GM04503 (cell line): ENCODE data around the gene SCFD2.

ENCODE experiments used
- DNase-seq: peaks from one replicate; pipeline ENCODE4 v3.0.0-alpha.2; 2012; ENCODE audit warnings: low read depth

The SCFD2 gene

GRCh38 chr4:52984462-52984881, 381.4 kb downstream of the SCFD2 start:
- DNase-seq = no peak

GRCh38 chr4:52983563-52984303, 382.1 kb downstream of the SCFD2 start:
- DNase-seq = no peak

DNA sequence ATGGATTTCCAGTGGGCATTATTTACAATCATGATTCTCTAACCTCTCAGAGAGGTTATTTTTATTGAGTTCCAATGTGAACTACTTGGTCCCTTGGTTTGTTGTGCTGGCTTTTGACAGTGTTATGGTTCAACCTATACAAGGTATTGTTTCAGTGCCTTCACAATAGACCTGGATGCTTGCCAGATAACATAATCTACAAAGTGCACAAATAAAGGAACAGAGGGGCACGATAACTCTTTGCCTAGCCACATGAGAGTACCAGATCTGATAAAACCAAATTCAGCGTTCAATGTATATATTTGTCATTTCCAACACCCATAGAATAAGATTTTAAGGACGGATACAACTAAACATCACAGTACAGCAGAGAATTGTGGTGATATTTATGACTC, 382.9 kb downstream of the SCFD2 start:
- DNase-seq = no peak

DNA sequence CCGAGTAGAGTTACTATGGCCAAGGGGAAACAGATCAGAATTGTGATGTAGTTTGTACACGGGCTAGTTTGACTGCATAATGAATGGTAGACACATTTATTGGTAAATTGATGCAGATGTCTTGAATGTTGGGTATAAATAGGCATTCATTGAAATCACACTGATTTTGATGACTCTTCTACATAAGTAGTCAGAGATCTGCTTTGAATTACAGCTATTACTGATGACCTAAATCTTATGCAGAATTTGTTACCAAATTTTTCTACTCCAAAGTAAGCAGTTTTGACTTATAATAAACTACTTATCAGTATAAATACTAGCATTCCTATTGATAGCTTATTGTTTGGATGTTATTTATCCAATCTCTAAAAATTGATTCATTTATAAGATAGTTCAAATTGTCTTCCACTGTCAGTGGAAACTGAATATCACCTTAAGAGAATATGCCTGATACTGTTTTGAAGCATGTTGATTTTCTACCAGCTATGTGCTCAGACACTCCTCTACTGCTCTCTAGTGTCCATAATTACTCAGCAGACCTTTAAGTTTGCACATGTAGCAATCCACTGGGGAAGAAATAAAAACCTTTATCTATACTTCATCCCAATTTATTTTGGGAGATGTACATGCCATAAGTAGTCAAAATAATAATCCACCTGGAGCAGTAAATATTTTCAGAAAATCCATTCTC, 383.5 kb downstream of the SCFD2 start:
- no peak for DNase-seq

- no peak for DNase-seq
Measured at GRCh38 chr4:52979821-52980590, 385.9 kb downstream of the SCFD2 start.

DNA sequence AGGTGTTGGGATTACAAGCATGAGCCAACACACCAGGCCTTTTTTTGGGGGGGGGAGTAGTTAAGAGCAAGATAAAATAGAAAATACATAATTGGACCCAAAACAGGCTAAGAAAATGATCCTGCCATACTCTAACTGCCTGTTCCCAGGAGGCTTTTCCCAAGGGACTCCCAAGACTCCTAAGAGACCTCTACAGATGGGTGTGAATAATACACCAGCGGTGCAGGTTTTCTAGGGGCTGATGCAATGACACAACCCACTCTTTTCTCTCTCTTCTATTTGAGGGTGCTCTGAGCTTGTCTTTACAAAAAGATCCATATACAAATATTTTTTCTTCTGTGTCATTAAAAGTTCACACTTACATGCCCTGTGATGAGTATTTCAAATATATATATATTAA, 386.8 kb downstream of the SCFD2 start:
- no peak for DNase-seq

DNA sequence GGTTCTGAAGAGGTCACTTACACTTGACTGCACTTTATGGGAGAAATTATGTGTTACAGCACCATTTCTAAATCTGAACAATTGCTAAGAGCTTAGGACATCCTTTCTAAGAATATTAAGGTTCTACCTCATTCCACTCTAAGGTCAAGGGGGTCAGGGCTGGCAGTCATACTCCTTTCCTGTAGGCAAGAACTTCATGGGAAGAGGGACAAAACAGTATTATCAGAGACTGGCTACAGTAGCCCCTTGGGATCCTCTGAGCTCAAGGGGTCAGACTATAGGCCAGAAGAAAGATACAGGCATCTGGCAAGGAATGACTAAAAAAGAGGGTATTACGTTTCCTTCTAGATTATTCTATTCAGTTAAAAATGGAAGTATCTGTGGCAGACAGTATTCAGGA, 388.6 kb downstream of the SCFD2 start:
- no peak for DNase-seq

- DNase-seq = no peak
Measured at GRCh38 chr4:52976523-52977230, 389.2 kb downstream of the SCFD2 start.

DNA sequence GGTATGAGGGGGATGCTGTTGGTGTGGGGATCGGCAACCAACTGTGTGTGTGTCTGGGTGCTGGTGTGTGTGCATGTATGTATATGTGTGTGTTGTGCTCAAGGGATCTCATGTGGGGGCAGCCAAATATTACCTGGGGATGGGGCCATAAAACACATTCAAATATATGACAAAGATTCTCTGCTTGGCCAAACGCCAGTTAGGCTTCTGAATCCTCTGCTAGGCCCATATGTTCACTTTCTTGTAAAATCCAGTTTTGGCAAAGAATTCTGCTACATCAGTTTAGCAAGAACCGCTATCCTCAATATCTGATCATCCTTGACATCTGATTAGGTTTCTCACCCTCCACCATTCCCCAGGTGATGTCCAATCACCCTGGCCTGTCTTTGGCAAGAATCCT, 397.2 kb downstream of the SCFD2 start:
- DNase-seq = no peak

DNA sequence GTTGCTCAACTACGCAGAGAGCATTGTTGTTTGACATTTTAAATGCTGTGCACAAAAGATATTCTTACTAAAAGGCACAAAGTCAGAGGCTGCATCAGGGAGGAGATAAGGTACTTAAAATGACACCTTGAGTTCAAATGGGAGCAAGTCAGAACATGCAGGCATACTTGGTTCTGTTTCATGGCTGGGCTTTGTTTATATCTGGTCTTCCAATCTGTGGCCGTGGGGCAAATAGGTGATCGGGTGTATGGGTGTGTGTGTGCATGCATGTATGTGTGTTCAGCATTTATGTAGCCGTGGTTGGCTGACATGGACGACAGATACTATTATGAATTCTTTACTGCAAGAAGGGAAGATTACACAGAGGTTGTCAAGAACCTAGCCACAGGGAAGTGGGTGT, 397.6 kb downstream of the SCFD2 start:
- no peak for DNase-seq

GRCh38 chr4:52966781-52967180, 399.1 kb downstream of the SCFD2 start:
- DNase-seq = no peak

DNA sequence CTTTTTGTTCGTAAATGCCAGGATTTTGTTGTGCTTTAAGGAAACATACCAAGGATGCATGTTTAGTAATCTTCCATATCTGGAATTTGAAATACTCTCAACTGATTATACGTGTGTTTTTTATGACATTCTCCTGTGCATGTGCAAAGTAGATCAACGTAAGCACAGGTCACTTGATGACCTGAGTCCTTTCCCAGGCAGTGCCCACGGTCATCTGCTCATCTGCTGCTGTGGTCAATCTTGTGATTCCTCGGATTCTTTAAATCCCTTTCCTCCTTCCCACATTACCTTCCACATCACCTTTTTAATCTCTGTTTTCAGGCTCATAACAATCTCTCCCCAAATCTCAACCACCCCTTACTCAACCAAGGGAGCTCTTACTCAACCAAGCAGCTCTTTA, 399.7 kb downstream of the SCFD2 start:
- DNase-seq = no peak

DNA sequence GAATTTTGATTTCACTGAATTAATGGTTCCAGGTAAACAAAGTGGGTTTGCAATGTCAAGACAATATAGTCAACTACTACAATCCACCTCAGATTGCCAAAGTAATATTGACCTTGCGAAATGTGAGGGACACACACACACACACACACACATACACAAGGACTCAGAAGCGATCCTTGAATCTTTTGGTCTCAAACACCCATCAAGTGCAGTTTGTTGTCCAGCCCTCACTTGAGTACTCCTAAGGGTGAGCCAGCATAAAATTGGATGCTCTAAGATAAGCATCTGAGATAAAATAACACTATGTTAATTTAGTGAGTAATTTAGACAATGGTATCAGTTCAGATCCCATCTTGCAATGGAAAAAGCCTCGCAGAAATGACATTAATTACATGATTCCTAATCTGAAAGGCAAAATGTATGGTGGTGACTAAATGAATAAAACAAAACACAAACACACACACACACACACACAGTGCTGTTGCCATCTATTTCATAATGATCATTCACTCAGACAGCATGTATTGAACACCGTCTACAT, 401.2 kb downstream of the SCFD2 start:
- no peak for DNase-seq

GRCh38 chr4:52964011-52964410, 401.9 kb downstream of the SCFD2 start:
- DNase-seq = no peak

DNA sequence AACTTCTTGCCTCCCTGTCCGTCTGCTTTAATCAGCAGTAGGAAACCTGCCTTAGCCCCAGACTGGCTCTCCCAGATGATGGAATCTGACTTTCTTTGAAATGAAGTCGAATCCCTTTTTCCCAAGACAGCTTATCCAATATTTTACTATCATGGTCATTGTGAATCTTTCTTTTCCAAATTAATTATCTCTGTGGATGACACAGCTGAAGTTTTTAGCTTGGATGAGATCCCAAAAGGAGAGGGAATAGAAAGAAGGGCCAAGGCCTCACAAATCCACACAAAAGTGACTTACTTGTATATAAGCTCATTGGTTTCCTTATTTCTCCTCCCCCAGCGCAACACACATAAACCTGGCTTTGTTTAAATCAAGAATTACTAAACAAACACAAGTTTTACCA, 403.1 kb downstream of the SCFD2 start:
- no peak for DNase-seq

DNA sequence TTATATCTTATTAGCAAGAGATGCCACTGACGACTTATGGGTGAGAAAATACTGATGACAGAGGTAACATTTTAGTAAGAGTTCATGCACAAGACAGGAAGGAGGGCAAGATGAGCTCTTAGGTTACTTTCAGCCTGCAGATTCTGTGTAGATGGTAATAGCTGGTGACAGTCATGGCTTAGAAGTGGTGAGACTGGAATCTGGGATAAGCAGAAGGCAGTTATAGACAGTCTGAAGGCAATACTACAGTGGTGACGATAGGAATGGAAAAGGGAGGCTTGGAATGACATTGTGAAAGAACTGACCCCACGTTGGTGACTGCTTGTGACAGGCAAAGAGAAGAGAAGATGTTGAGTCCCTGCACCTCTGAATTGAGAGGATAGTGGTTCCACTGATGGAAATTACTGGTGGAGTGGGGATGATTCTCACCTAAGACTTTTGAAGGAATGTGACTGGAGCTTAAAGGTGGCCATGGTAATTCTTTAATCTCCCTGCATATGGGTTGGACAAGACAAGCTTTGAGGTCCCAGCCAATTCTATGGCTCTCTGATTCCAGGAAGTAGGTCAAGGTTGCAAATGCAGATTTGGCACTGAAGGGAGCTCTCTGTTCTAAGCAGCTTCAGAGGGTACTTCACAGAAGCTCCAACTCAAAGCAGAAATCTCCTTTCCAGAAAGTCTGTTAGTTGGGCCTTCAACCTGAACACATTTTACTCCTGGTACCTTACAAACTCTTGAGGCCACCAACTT, 404.0 kb downstream of the SCFD2 start:
- DNase-seq = no peak

GRCh38 chr4:52959541-52959940, 406.3 kb downstream of the SCFD2 start:
- DNase-seq = peak; percentile 96

DNA sequence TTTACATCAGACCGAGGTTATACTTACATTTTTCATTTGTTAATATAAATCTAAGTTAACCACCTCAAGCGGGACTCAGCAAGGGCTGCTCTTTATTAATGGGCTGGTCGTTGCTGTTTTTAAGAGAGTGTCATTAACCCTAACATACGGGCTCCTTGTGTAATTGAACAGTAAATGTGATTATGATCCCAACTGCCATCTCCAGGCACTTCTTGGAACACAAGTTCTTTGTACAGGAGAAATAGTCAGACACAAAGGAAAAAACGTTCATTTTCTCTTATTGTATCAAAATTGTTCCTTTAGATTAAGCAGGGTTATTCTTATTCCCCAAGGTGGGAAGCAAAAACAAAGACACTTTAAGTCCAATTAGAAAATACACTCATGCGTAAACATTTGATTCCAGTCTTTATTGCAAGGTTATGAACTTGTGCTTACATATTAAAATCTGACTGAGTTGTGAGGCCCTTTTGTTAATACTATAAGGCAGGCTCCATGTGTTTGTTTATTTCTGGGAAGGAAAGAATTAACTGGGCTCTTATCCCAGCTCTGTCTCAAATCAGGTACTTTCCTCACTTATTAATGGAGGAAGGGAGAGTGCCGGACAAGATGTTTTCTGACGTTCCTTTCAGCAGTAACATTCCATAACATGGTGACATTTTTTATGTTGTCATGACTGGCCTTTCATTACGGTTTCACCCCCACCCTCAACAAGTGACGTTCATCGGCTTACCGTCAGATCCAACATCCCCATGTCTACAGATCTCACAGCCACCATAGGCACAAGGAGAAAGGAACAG, 407.8 kb downstream of the SCFD2 start:
- no peak for DNase-seq

GRCh38 chr4:52957220-52957686, 408.6 kb downstream of the SCFD2 start:
- DNase-seq = peak; percentile 34

- no peak for DNase-seq
Measured at GRCh38 chr4:52956691-52957090, 409.2 kb downstream of the SCFD2 start.
